PFSK-1 (cell line): ENCODE data around the gene PYGO1.

Experiments
- FOXP2 ChIP-seq: optimal IDR thresholded peaks from 2 replicates; pipeline ENCODE3; 2011; ENCODE audit warnings: borderline replicate concordance, control low read depth, inconsistent platforms; ENCODE audit not compliant: insufficient read depth; ENCODE audit errors: extremely low read length, extremely low read depth
- POLR2AphosphoS5 ChIP-seq: IDR thresholded peaks from 2 replicates; pipeline ENCODE4 v1.6.1; 2012; ENCODE audit warnings: low read depth, mild to moderate bottlenecking, control low read depth, low read length, moderate library complexity
- REST ChIP-seq, 2 experiments: IDR thresholded peaks; 2 replicates each; pipeline versions ENCODE4 v1.6.1 to v1.8.0; 2011 to 2012; ENCODE audit warnings: low read depth in 2 of 2, low read length in 2 of 2, control low read depth in 1 of 2, inconsistent platforms in 1 of 2, mild to moderate bottlenecking in 1 of 2, moderate library complexity in 1 of 2; ENCODE audit not compliant: insufficient read depth in 1 of 2
- SIN3A ChIP-seq: IDR thresholded peaks from 2 replicates; pipeline ENCODE4 v1.6.1; 2012; ENCODE audit warnings: mild to moderate bottlenecking, low read length, moderate library complexity, borderline replicate concordance; ENCODE audit not compliant: insufficient read depth
- TAF1 ChIP-seq: IDR thresholded peaks from 2 replicates; pipeline ENCODE4 v1.6.1; 2012; ENCODE audit warnings: low read length, control low read depth, borderline replicate concordance; ENCODE audit not compliant: insufficient read depth

The PYGO1 gene

DNA sequence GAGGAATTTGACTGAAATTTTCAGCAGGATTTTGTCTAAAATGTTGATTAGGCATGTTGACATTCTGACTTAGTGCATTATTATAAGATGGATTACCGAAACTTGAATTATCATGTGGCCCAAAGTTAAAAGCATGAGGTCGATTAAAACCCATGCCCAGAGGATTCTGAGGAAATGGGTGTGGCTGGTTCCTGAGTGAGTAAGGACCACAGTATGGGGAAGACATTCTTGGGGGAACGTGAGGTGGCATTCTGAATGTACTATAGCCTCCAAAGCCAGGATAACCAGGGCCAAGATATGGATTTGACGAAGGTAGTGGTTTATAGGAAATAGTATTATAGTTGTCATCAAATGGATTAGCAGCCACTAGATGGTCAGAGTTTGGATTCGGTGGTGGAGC lies 41.4 kb downstream of the PYGO1 start:
- TF ChIP-seq REST (IDR thresholded peaks at IDR 0.05; ENCODE audit: insufficient read depth in 1 of 2, low read depth in 2 of 2, low read length in 2 of 2) (no peak), TAF1 (no peak), FOXP2 (no peak), SIN3A (no peak), POLR2AphosphoS5 (no peak)

DNA sequence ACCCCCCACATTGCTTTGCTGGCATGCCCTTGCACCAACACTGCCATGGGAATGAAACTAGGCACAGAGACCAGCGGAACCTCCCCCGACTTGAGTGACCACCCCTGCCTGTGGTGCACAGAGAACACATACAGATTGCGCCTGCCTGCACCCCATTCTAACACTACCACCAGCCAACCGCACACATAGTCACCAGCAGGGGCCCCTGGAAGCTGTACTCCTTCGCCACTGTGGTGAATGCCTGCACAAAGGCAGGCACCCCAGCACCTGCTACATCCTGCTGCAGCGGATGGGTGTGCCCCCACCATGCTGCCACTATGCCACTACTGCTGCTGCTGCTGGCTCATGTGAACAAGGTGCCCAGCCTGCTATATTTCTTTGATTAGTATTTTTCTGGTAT lies 52.7 kb downstream of the PYGO1 start:
- TF ChIP-seq SIN3A (no peak), TAF1 (no peak), FOXP2 (no peak), REST (IDR thresholded peaks at IDR 0.05; ENCODE audit: insufficient read depth in 1 of 2, low read depth in 2 of 2, low read length in 2 of 2) (no peak), POLR2AphosphoS5 (no peak)

- TF ChIP-seq TAF1 = no peak
- no peak for TF ChIP-seq POLR2AphosphoS5
- no peak for TF ChIP-seq REST (IDR thresholded peaks at IDR 0.05; ENCODE audit: insufficient read depth in 1 of 2, low read depth in 2 of 2, low read length in 2 of 2)
- TF ChIP-seq SIN3A = no peak
- no peak for TF ChIP-seq FOXP2
Measured at GRCh38 chr15:55532944-55533343, 55.2 kb downstream of the PYGO1 start.

DNA sequence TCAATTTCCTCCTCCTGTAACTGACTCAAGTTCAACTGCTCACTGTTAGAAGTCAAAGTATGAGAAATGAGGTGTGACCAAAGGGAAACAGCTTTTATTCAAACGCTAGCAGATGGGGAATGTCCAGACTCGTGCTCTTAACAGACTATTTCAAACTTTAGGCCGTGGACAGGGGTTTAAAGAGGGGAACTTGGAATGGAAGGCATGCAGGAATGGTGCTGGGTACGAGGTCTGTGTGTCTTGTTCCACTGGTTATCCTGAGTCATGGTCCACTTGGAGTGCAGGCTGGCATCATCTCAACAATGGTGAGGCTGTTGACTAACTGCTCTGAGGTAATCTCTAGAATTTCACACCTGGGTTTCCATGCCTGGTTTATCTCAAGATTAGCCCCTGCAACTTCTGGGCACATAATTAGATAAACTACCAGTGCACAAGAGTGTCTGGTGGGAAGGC lies 57.3 kb downstream of the PYGO1 start:
- TF ChIP-seq REST (IDR thresholded peaks at IDR 0.05; ENCODE audit: insufficient read depth in 1 of 2, low read depth in 2 of 2, low read length in 2 of 2) (no peak), TAF1 (no peak), SIN3A (no peak), POLR2AphosphoS5 (no peak), FOXP2 (no peak)

- TF ChIP-seq POLR2AphosphoS5 = no peak
- no peak for TF ChIP-seq FOXP2
Measured at GRCh38 chr15:55528812-55529211, 59.3 kb downstream of the PYGO1 start.
